Superior temporal gyrus (tissue), 1 donor: ENCODE data around the gene STMND1.
A peak's percentile ranks its signal among the peaks of the same experiment; 100 is the strongest.

Source experiments
- DNase-seq: peaks from one replicate; pipeline ENCODE4 v3.0.0-alpha.2; 2016; ENCODE audit errors: extremely low spot score

The STMND1 gene

GRCh38 chr6:17098538-17098937, 3.3 kb upstream of the STMND1 start:
- DNase-seq: no peak

GRCh38 chr6:17099401-17100059, 2.3 kb upstream of the STMND1 start:
- DNase-seq: peak; percentile 30

GRCh38 chr6:17100806-17101205, 1.0 kb upstream of the STMND1 start:
- no peak for DNase-seq

- no peak for DNase-seq
These were observed 514 bp downstream of the STMND1 start for GRCh38 chr6:17102258-17102870.

GRCh38 chr6:17103715-17104114, 1.9 kb downstream of the STMND1 start:
- DNase-seq: no peak

GRCh38 chr6:17107863-17108262, 6.0 kb downstream of the STMND1 start:
- no peak for DNase-seq

- DNase-seq: no peak
These were observed 13.6 kb downstream of the STMND1 start for GRCh38 chr6:17115251-17116116.

- no peak for DNase-seq
These were observed 14.2 kb downstream of the STMND1 start for GRCh38 chr6:17116117-17116440.

- DNase-seq: no peak
These were observed 18.2 kb downstream of the STMND1 start for GRCh38 chr6:17120019-17120418.

- no peak for DNase-seq
These were observed 23.6 kb downstream of the STMND1 start for GRCh38 chr6:17125407-17125806.

GRCh38 chr6:17130786-17131185, 28.9 kb downstream of the STMND1 start:
- no peak for DNase-seq

GRCh38 chr6:17132967-17133366, 31.1 kb downstream of the STMND1 start:
- DNase-seq: no peak

GRCh38 chr6:17138033-17138432, 36.2 kb downstream of the STMND1 start:
- DNase-seq: no peak

GRCh38 chr6:17144016-17144415, 42.2 kb downstream of the STMND1 start:
- no peak for DNase-seq

- DNase-seq: no peak
These were observed 47.7 kb downstream of the STMND1 start for GRCh38 chr6:17149571-17149970.

- no peak for DNase-seq
These were observed 48.2 kb downstream of the STMND1 start for GRCh38 chr6:17150096-17150495.

GRCh38 chr6:17151888-17152287, 50.0 kb downstream of the STMND1 start:
- DNase-seq: no peak

GRCh38 chr6:17152703-17153102, 50.9 kb downstream of the STMND1 start:
- no peak for DNase-seq

- DNase-seq: peak; percentile 96
These were observed 54.5 kb downstream of the STMND1 start for GRCh38 chr6:17156112-17156921.

- no peak for DNase-seq
These were observed 55.1 kb downstream of the STMND1 start for GRCh38 chr6:17156966-17157365.

- DNase-seq: no peak
These were observed 55.8 kb downstream of the STMND1 start for GRCh38 chr6:17157617-17158016.

GRCh38 chr6:17159240-17159639, 57.4 kb downstream of the STMND1 start:
- no peak for DNase-seq
